HG03066 (cell line): ENCODE results near the gene SSC4D.
"Not testable (repeated sequence)": the region's sequence is repeated elsewhere in the genome, so short reads cannot be mapped to it uniquely, and the experiment has no call there.

Experiments
- ATAC-seq: cut with Tn5 transposase; IDR thresholded peaks from one replicate; pipeline ENCODE4 v1.9.1; 2021; ENCODE audit warnings: low read depth; ENCODE audit not compliant: unreplicated experiment

Gene SSC4D

GRCh38 chr7:76423666-76424412 lies 14.3 kb upstream of the SSC4D start:
- ATAC-seq = no peak

GRCh38 chr7:76421097-76421496 lies 11.6 kb upstream of the SSC4D start:
- not testable (repeated sequence) for ATAC-seq

GRCh38 chr7:76417654-76418310 lies 8.3 kb upstream of the SSC4D start:
- not testable (repeated sequence) for ATAC-seq

GRCh38 chr7:76412249-76412648 lies 2.8 kb upstream of the SSC4D start:
- no peak for ATAC-seq

GRCh38 chr7:76411626-76412025 lies 2.1 kb upstream of the SSC4D start:
- ATAC-seq = no peak

GRCh38 chr7:76408121-76408560 lies 1.4 kb downstream of the SSC4D start:
- no peak for ATAC-seq

GRCh38 chr7:76407718-76408117 lies 1.8 kb downstream of the SSC4D start:
- no peak for ATAC-seq

GRCh38 chr7:76405738-76406137 lies 3.8 kb downstream of the SSC4D start:
- no peak for ATAC-seq

- ATAC-seq = peak; percentile 62
Measured at GRCh38 chr7:76403780-76404494, 5.6 kb downstream of the SSC4D start.

GRCh38 chr7:76403097-76403496 lies 6.4 kb downstream of the SSC4D start:
- not testable (repeated sequence) for ATAC-seq

GRCh38 chr7:76400248-76400647 lies 9.2 kb downstream of the SSC4D start:
- no peak for ATAC-seq

- ATAC-seq = peak; percentile 35
Measured at GRCh38 chr7:76397409-76398183, 11.9 kb downstream of the SSC4D start.

- ATAC-seq = no peak
Measured at GRCh38 chr7:76396864-76397263, 12.6 kb downstream of the SSC4D start.

- no peak for ATAC-seq
Measured at GRCh38 chr7:76395965-76396726, 13.4 kb downstream of the SSC4D start.

GRCh38 chr7:76395605-76395964 lies 13.9 kb downstream of the SSC4D start:
- not testable (repeated sequence) for ATAC-seq

GRCh38 chr7:76394957-76395356 lies 14.5 kb downstream of the SSC4D start:
- no peak for ATAC-seq

- peak; percentile 87 for ATAC-seq
Measured at GRCh38 chr7:76393116-76394031, 16.1 kb downstream of the SSC4D start.

- ATAC-seq = no peak
Measured at GRCh38 chr7:76392531-76393115, 16.9 kb downstream of the SSC4D start.

GRCh38 chr7:76390092-76390491 lies 19.4 kb downstream of the SSC4D start:
- ATAC-seq = no peak
